ENCODE measurements around the gene CCDC159.

- TF ChIP-seq CTCF (IDR thresholded peaks at IDR 0.05) = no peak
- TF ChIP-seq EP300 (IDR thresholded peaks at IDR 0.05) = no peak
- no peak for TF ChIP-seq POLR2A (IDR thresholded peaks at IDR 0.05)
Measured at GRCh38 chr19:11399667-11400066, 53.3 kb downstream of the CCDC159 start.
